NCI-H2196 (cell line): ENCODE measurements around the gene FHAD1.
"Not testable (repeated sequence)": the region's sequence is repeated elsewhere in the genome, so short reads cannot be mapped to it uniquely, and the experiment has no call there.

Experiments
- DNase-seq: peaks from one replicate; lab custom pipeline; 2025; ENCODE audit not compliant: unreplicated experiment; lab: John Stamatoyannopoulos, UW

Gene FHAD1

DNA sequence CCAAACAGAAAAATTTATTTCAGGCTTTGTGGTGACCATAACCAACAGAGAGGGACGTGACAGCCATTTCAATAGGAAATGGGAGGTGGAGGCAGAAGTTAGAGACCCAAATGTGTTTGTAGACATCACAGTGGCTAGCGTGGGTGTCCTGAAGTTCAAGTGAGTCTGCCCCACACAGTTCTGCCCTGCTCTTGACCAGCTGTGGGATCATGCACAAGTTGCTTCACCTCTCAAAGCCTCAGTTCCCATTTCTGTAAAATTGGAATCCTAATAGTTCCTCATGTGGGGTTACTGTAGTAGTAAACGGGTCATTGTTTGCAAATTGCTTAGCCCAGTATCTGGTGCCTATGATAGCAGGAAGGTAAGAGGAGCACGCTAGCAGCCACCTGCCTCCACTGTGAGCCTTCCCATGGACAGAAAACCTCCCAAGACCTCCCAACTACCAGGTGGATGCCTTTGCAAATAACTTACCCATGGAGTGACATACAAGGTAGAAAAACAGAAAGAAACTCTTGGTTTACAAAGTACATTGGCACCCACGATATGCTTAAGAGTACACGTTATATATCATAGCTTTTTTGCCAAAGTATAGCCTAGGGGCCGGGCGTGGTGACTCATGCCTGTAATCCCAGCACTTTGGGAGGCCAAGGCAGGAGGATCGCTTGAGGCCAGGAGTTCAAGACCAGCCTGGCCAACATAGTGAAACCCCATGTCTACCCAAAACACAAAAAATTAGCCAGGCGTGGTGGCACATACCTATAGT lies 29.1 kb downstream of the FHAD1 start:
- no peak for DNase-seq

GRCh38 chr1:15276691-15277446 lies 29.8 kb downstream of the FHAD1 start:
- DNase-seq: no peak

DNA sequence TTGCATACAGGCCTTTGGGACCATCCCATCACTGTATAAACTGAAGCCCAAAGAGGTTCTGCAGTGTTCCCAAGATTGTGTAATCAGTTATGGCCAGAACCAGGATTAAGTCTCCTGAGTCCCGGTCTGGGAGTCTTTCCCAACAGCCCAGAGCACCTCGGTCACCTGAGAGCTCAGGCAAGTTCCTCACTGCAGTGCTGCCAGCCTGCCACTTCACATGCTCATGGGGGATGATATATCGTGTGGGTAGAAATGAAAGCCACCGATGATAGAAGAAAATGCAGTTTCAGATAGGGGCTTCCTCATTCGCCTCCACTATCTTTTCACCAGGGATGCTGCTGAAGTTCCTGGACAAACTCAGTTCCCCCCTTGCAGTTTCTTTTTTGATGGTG lies 30.4 kb downstream of the FHAD1 start:
- DNase-seq: no peak

DNA sequence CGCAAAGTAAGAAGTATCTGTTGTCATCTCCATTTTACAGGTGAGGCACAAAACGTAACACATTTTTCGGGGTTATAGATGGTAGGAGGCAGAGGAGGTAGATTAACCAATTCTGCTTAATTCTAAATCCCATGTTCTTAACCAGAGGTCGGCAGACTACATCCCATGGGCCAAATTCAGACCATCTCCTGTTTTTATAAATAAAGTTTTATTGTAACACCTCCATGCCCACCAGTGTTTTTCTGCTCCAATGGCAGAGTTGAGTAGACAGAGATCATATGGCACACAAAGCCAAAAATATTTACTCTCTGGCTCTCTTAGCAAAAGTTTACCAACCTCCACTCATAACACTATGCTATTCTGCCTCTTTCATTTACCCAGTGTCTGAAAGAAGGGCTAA lies 30.9 kb downstream of the FHAD1 start:
- no peak for DNase-seq

GRCh38 chr1:15279576-15280230 lies 32.7 kb downstream of the FHAD1 start:
- no peak for DNase-seq

GRCh38 chr1:15280416-15280815 lies 33.4 kb downstream of the FHAD1 start:
- DNase-seq: no peak

DNA sequence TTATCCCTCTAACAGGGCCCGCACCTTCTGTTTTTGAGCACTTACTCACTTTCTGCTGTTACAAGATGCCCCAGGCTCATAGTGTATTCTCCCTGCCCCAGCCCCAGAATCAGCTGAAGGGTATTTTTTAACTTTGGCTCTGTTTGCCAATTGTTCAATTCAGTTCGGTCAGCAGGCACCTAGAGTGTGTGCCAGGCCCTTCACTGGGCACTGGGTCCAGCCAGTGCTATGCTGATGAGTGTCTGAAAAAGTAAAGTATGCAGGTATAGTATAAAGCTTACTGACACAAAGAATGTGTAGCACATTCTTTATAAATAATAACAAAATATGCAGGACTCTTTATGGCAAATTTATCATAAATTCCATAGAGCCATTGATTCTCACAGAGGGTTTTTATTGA lies 35.0 kb downstream of the FHAD1 start:
- no peak for DNase-seq

GRCh38 chr1:15282810-15283474 lies 35.9 kb downstream of the FHAD1 start:
- DNase-seq: peak; percentile 36

- DNase-seq: no peak
These were observed 36.5 kb downstream of the FHAD1 start for GRCh38 chr1:15283526-15283925.

DNA sequence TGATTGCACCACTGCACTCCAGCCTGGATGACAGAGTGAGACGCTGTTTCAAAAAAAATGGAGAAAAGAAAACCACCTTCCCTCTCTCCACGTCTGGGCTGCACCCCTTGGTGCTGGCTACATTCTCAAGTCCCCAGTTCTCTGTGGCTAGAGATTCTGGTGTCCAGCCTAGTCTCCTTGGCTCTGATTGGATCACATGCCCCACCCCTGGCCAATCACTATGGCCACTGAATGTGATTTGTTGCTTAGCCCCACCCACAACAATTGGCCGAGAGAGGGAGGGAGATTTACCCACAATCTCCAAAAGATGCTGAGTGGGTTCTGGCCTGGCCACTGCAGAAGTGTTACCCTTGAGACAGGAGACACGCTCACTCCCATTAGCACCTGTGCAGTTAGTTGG lies 39.4 kb downstream of the FHAD1 start:
- no peak for DNase-seq

- no peak for DNase-seq
These were observed 40.3 kb downstream of the FHAD1 start for GRCh38 chr1:15287035-15287979.

DNA sequence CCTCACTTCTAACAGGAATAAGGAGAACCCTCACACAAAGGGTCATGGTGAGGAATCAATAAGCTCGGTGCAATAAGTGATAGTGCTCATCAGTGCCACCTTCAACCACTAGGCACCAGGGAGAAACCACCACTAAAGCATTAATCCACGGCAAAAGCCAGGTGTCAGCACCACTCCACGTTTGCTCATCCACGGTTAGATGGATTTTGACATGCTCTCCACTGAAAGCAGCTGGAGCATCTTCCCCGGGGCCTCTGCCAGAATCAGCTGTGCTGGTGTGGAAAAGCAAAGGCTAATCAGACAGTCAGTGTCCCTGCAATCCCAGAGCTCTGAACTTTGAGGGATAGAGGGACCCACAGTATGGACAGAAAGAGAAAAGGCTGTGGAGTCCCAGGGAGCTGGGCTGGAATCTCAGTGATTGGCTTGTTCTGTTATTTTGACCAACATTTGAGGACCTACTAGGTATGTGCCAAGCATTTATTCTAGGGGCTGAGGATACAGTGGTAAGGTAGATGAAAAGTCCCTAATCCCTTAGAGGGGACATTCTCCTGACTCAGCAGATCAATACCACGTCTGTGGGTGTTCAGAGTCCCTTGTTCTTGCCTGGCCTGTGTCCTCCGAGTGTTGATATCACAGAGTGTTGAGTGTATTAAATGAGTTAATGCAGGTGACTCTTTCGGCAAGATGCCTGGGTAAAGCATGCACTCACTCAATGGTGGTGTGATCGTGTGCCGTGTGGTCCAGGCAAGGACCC lies 41.3 kb downstream of the FHAD1 start:
- DNase-seq: no peak

DNA sequence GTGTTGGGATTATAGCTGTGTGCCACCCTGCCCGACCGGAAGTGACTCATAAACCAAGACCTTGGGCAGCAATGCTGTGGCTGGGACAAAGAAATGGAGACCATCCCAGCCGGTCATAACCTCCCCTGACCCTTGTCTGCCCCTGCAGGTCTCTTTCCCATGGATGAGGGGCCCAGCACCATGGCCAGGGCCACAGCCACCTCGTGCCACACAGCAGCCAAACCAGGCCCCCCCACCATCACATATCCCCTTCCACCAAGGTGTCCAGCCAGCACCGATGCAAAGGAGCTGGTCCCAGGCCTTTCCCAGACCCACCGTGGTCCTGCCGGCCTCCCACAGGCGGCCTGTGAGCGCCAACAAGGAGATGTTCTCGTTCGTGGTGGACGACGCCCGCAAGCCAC lies 42.2 kb downstream of the FHAD1 start:
- no peak for DNase-seq

DNA sequence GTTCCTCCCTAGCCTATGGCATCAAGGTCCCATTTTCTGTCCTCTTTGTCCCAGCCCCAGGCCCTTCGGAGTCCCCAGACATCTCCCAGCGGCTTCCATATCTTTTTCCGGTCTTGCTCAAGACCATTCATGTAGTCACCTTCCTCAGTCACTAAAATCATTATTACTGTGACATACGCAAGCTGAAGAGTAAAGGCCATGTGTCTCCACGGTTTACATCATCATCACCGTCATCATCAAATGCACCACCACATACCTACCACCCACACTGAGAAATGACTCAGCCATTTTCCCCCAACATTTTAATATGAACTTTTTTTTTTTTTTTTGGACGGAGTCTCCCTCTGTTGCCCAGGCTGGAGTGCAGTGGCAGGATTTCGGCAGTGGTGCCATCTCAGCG lies 43.4 kb downstream of the FHAD1 start:
- no peak for DNase-seq

GRCh38 chr1:15295696-15296095 lies 48.7 kb downstream of the FHAD1 start:
- DNase-seq: no peak

DNA sequence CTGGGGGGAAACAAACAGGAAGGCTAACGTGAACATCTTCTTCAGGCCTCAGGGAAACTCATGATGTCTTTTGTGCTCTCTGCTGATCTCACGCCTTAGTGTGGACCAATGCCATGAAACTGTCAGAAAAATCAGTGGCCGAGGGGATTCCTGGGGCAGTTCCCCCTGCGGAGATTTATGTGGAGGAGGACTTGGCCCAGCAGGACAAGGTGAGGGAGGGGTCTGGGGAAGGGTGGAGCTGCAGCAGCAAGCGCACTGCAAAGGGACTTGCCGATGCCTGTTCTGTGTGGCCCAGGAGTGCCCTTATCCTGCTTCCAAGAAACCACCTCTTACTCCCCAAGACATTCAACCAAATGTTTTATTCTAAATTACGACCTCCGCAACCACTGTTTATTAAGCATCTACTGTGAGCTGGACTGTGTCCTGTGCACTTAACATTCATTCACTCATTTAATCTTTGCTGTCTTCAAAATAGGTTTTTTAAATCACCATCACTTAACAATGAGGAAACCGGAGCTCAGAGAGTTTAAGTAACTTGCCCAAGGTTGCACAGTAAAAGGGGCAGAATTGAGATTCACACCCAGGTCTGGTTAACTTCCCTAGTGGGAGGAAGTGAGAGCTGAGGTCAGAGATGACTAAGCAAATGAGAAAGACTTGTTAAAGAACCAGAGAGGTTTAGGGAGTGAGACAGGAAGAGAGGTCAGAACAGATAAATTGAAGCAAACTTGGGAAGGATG lies 49.7 kb downstream of the FHAD1 start:
- no peak for DNase-seq

DNA sequence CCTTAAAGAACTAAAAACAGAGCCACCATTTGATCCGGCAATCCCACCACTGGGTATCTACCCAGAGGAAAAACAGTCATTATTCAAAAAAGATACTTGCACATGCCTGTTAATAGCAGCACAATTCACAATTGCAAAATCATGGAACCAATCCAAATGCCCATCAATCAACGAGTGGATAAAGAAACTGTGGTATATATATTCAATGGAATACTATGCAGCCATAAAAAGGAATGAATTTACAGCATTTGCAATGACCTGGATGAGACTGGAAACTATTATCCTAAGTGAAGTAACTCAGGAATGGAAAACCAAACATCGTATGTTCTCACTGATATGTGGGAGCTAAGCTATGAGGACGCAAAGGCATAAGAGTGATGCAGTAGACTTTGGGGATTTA lies 51.0 kb downstream of the FHAD1 start:
- DNase-seq: not testable (repeated sequence)

- no peak for DNase-seq
These were observed 52.2 kb downstream of the FHAD1 start for GRCh38 chr1:15299179-15299578.

DNA sequence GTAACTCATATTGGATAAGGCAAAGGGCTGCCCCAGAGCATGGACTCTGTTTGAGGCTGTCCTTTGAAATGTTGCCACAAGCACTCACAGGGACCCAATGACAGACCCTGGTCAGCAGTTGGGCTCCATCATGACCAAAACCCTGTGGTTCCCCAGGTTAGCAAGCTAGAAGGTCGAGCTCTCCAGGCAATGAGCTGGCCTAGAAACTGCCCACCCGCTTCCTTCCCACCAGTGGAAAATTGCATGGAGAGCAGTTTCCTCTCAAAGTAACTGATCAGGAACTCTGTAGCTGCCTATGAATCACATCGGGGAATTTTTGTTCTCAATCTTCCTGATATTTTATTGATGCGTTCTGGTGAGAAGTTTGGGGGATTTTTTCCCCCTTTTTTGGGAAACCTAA lies 52.8 kb downstream of the FHAD1 start:
- DNase-seq: no peak
